Measurements from ENCODE around the gene CD6. TPM values are rescaled to one million over a fixed set of nuclear protein-coding genes. Genes with fewer than 3 reads are reported as not detected.

CD6 gene
- total and polyA plus RNA-seq, 11 donors: 0.08 to 6.1 (median 0.34) TPM; not detected in 1

GRCh38 chr11:60937144-60937527, 34.3 kb upstream of the CD6 start:
- Histone ChIP-seq H3K4me1 (peaks cover 0 to 32% (median 15%) of the 10 kb centered on the region in 12 donors), H3K9me3 (no peaks in the 10 kb centered on the region), H3K4me3 (no peak overlapping the region), H3K27me3 (no peaks in the 10 kb centered on the region), H3K27ac (peak overlapping the region; percentile 46 to 80 (median 70)), H3K36me3 (peaks cover 0 to 53% (median 30%) of the 10 kb centered on the region in 9 donors)
- ATAC-seq (peak; percentile 28 to 87 (median 46)), DNase-seq (peak; percentile 61 to 73 (median 70))
- intact Hi-C loops (cut with DNase I): no loop called here
- no peak for TF ChIP-seq CTCF (IDR thresholded peaks at IDR 0.05)
- TF ChIP-seq POLR2A (IDR thresholded peaks at IDR 0.05): no peak
- 54 to 66% (median 62%) methylated on average over 10 to 12 of the region's 12 CpGs for WGBS, 4 donors

GRCh38 chr11:60937811-60938210, 33.7 kb upstream of the CD6 start:
- ATAC-seq (no peak), DNase-seq (peak in 1 of 5 donors; percentile 39)
- Histone ChIP-seq H3K9me3 (no peaks in the 10 kb centered on the region), H3K27ac (peak overlapping the region in 8 of 12 donors; percentile 46 to 76 (median 70)), H3K27me3 (no peaks in the 10 kb centered on the region), H3K4me1 (peaks cover 0 to 37% (median 15%) of the 10 kb centered on the region in 12 donors), H3K4me3 (no peak overlapping the region), H3K36me3 (peaks cover 0 to 59% (median 35%) of the 10 kb centered on the region in 9 donors)
- TF ChIP-seq POLR2A (IDR thresholded peaks at IDR 0.05) (no peak), CTCF (IDR thresholded peaks at IDR 0.05) (no peak)
- 92 to 99% (median 96%) methylated on average over 4 to 8 of the region's 8 CpGs for WGBS, 4 donors
- intact Hi-C loops (cut with DNase I): no loop called here

- DNase-seq (peak in 1 of 5 donors; percentile 29), ATAC-seq (no peak)
- no peaks in the 10 kb centered on the region for H3K9me3 ChIP-seq
- H3K27me3 ChIP-seq: no peaks in the 10 kb centered on the region
- peaks cover 0 to 37% (median 15%) of the 10 kb centered on the region in 12 donors for H3K4me1 ChIP-seq
- intact Hi-C loops (cut with DNase I): no loop called here
- peaks cover 0 to 65% (median 35%) of the 10 kb centered on the region in 9 donors for H3K36me3 ChIP-seq
- H3K27ac ChIP-seq: no peak overlapping the region
- 86 to 90% (median 86%) methylated on average over 9 of the region's 9 CpGs for WGBS, 4 donors
- H3K4me3 ChIP-seq: no peak overlapping the region
- TF ChIP-seq POLR2A (IDR thresholded peaks at IDR 0.05) (no peak), CTCF (IDR thresholded peaks at IDR 0.05) (no peak)
Observed at GRCh38 chr11:60938500-60938899, 33.0 kb upstream of the CD6 start.

- Histone ChIP-seq H3K4me3 (no peak overlapping the region), H3K9me3 (no peaks in the 10 kb centered on the region), H3K4me1 (peaks cover 0 to 37% (median 15%) of the 10 kb centered on the region in 12 donors), H3K27me3 (no peaks in the 10 kb centered on the region), H3K36me3 (peaks cover 0 to 73% (median 35%) of the 10 kb centered on the region in 9 donors), H3K27ac (no peak overlapping the region)
- ATAC-seq (no peak), DNase-seq (peak in 1 of 5 donors; percentile 48)
- intact Hi-C loops (cut with DNase I): no loop called here
- TF ChIP-seq POLR2A (IDR thresholded peaks at IDR 0.05) (no peak), CTCF (IDR thresholded peaks at IDR 0.05) (no peak)
- 77 to 91% (median 88%) methylated on average over 3 to 7 of the region's 7 CpGs for WGBS, 4 donors
Observed at GRCh38 chr11:60939301-60939700, 32.2 kb upstream of the CD6 start.

All from heart left ventricle (tissue), 16 donors.